HG03064 (cell line): ENCODE results near the gene RTN4RL1.

Experiments
- ATAC-seq: cut with Tn5 transposase; IDR thresholded peaks from one replicate; pipeline ENCODE4 v1.9.1; 2021; ENCODE audit warnings: low read depth; ENCODE audit not compliant: unreplicated experiment

The RTN4RL1 gene

DNA sequence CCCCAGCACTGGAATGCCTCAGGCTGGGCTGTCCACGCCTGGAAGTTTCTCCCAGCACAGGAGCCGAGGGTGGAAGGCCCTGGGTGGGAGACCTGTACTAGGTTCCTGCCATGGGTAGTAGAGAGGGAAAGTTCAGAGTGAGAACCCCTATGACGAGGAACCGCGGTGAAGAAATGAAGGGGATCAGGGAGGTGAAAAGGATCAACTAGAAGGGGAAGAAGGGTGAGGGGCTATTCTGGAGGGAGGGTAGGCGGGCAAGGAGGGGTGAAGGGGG lies 35.2 kb upstream of the RTN4RL1 start:
- ATAC-seq = no peak

- ATAC-seq = no peak
Observed at GRCh38 chr17:2059547-2060384, 34.6 kb upstream of the RTN4RL1 start.

GRCh38 chr17:2058586-2059546 lies 33.7 kb upstream of the RTN4RL1 start:
- ATAC-seq = no peak

GRCh38 chr17:2057760-2058585 lies 32.8 kb upstream of the RTN4RL1 start:
- ATAC-seq = no peak

DNA sequence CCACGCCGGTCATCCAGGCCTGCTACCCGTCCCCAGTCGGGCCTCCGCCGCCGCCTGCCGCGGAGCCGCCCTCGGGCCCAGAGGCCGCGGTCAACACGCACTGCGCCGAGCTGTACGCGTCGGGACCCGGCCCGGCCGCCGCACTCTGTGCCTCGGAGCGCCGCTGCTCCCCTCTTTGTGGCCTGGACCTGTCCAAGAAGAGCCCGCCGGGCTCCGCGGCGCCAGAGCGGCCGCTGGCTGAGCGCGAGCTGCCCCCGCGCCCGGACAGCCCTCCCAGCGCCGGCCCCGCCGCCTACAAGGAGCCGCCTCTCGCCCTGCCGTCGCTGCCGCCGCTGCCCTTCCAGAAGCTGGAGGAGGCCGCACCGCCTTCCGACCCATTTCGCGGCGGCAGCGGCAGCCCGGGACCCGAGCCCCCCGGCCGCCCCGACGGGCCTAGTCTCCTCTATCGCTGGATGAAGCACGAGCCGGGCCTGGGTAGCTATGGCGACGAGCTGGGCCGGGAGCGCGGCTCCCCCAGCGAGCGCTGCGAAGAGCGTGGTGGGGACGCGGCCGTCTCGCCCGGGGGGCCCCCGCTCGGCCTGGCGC lies 32.1 kb upstream of the RTN4RL1 start:
- no peak for ATAC-seq

DNA sequence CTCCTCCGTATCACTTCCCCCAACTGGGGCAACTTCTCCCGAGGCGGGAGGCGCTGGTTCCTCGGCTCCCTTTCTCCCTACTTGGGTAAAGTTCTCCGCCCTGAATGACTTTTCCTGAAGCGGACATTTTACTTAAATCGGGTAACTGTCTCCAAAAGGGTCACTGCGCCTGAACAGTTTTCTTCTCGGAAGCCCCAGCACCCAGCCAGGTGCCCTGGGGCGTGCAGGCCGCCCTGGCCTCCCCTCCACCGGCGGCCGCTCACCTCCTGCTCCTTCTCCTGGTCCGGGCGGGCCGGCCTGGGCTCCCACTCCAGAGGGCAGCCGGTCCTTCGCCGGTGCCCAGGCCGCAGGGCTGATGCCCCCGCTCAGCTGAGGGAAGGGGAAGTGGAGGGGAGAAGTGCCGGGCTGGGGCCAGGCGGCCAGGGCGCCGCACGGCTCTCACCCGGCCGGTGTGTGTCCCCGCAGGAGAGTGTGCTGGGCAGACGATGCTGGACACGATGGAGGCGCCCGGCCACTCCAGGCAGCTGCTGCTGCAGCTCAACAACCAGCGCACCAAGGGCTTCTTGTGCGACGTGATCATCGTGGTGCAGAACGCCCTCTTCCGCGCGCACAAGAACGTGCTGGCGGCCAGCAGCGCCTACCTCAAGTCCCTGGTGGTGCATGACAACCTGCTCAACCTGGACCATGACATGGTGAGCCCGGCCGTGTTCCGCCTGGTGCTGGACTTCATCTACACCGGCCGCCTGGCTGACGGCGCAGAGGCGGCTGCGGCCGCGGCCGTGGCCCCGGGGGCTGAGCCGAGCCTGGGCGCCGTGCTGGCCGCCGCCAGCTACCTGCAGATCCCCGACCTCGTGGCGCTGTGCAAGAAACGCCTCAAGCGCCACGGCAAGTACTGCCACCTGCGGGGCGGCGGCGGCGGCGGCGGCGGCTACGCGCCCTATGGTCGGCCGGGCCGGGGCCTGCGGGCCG lies 31.4 kb upstream of the RTN4RL1 start:
- ATAC-seq = no peak

GRCh38 chr17:2055292-2056205 lies 30.4 kb upstream of the RTN4RL1 start:
- no peak for ATAC-seq

DNA sequence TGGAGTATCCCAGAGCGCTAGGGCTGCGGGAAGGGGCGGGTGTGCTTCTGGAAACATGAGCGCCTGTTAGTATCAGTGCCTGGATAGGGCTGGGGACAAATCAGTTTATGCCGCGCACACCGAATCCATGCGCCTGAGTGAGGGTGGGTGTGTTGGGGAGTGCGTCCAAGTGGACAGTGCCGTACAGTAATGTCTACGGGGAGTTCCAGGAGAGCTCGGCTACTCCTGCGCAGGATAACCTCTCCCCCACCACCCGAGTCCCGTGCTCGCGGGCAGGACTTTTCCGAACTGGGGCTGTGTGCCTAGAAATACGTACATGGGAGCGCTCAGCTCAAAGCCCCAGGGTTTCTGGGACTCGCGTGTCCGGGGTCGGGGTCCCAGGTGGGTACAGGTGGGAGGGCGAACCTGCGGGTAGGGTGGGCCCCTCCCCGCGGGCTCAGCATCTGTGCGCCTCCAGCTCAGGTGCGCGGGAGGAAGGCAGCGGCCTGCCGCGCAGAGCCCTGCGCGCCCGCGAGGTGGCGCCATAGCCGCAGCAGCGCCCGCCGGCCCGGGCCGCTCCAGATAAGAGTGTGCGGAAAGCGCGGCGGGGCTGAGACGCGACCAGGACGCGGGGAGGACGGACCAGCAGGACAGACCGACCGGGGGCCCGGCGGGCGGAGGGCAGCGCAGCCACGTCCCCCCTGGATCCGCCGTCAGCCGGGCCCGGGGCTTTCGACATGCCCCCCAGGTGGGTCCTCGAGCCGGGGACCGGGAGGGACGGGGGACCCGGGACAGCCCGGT lies 29.6 kb upstream of the RTN4RL1 start, which contains the start of gene HIC1:
Gene HIC1 (plus strand): TSS at position 592 of the 780 bp plus-strand sequence. CDS start 1,588 bp downstream, outside the sequence.
- no peak for ATAC-seq

DNA sequence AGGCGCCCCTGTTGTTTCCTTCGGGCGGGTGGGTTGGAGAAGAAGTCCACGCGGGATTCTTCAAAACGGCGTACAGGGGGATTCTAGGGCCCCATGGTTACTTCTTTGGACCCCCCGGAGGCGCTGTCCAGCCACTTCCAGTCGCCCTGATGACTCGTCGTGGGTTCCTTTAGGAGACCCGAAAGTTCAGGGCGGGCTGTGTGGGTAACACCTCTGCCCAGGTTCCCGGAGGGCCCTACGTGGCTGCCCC lies 29.1 kb upstream of the RTN4RL1 start:
- ATAC-seq = no peak

- no peak for ATAC-seq
Observed at GRCh38 chr17:2053380-2054261, 28.5 kb upstream of the RTN4RL1 start.

DNA sequence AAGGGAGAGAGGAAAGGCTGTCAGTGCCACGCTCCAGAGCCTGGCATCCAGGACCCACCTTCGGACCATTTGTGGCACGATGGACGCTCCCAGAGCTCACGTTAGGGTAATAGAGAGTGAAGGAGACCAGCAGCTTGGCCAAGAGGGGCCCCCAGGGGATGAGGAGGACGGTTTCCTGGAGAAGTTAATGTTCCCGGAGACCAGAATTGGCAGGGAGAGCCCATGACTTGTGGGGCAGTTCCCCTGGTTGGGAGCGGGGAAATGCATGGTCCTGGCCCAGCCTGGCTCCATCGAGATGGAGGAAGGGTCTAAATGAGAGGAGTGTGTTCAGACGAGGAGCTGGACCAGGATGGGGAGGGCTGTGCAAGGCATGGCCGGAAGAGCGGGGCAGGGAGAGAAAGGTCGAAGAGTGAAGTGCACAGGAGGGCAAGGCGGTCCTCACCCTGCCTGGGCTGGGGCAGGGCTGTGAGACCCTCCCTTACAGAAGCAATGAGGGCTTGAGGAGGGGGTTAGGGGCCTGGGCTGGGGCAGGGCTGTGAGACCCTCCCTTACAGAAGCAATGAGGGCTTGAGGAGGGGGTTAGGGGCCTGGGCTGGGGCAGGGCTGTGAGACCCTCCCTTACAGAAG lies 26.9 kb upstream of the RTN4RL1 start:
- ATAC-seq = no peak

GRCh38 chr17:2051061-2051932 lies 26.2 kb upstream of the RTN4RL1 start:
- no peak for ATAC-seq

DNA sequence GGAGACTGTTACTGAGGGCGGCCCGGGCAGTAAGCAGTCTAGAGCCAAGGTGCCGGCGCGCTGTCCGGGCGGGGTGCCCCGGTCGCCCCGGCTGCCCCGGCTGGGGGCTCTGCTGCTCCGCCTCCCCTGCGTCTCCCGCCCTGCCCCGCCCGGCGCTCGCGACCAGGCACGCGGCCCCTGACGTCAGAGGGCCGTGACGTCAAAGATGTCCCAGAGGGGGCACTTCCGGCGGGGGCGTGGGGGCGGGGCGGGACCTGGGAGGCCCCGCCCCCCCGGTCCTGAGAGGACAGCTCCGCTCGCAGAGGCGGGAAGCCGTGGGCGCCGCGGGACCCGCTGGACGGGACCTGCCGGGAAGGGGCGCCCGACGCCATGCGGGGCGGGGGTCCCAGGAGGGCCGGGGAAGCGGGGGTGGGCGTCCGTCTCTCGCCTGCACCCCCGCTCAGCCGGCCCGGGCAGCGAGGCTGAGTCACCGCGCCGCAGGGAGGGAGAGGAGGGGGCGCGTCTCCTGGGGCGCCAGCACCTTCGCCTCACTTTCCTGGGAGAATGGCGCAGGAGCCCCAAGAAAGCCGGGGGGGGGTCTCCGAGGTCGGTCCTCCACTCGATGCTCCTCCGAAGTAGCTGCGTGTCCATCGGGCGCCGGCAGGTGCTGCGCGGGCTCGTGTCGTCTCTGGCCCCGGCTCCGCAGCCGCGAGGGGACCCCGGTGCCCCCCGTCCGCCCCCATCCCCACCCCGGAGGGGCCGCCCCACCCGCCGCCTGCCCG lies 25.3 kb upstream of the RTN4RL1 start:
- ATAC-seq = no peak
